ENCODE measurements around the gene TNFRSF25.
A peak's percentile ranks its signal among the peaks of the same experiment; 100 is the strongest.

The TNFRSF25 gene

GRCh38 chr1:6414443-6414844 lies 51.5 kb downstream of the TNFRSF25 start:
- peak; percentile 75 for DNase-seq

- no peak for DNase-seq
These were observed 53.1 kb downstream of the TNFRSF25 start for GRCh38 chr1:6412896-6413295.
